Esophagus muscularis mucosa (tissue), 3 donors: Measurements from ENCODE around the gene FZD10.

Experiments
- POLR2A ChIP-seq: fragments of 450-650 bp; IDR thresholded peaks from one replicate; pipeline ENCODE4 v1.6.1; 2017; ENCODE audit warnings: antibody characterized with exemption, moderate library complexity, mild to moderate bottlenecking, low read depth
- POLR2AphosphoS5 ChIP-seq, 2 donors: sonication (generic); formaldehyde crosslinking; IDR thresholded peaks; one replicate each; pipeline ENCODE4 v1.6.1; 2017; ENCODE audit warnings: antibody characterized with exemption in 2 of 2
- TF ChIP-seq, protein P1 (sequence below), 3 experiments: fragments of 200-600 bp in 2 of 3; fragments of 450-650 bp in 1 of 3; sonication (generic) in 2 of 3; IDR thresholded peaks; one replicate each; pipeline ENCODE4 v1.5.1; 2017 to 2019; ENCODE audit warnings: antibody characterized with exemption in 3 of 3, mild to moderate bottlenecking in 2 of 3, moderate library complexity in 1 of 3

DNA sequence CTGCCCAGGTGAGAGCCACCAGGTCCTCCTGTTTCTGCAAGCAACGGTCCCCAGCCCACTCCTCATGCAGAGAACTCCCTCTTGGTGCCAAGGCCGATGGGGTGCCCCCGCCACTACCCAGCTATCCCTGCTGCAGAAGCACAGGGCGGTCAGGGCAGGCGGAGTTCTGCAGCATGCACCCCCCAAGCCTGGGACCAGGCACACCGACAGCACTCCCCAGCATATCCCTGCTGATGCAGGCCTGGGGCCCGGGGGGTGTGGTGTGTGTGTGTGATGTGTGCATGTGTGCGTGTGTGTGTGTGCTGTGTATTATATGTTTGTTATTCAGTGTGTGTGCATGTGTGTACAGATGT, 27.7 kb upstream of the FZD10 start:
- TF ChIP-seq, protein P1, sequence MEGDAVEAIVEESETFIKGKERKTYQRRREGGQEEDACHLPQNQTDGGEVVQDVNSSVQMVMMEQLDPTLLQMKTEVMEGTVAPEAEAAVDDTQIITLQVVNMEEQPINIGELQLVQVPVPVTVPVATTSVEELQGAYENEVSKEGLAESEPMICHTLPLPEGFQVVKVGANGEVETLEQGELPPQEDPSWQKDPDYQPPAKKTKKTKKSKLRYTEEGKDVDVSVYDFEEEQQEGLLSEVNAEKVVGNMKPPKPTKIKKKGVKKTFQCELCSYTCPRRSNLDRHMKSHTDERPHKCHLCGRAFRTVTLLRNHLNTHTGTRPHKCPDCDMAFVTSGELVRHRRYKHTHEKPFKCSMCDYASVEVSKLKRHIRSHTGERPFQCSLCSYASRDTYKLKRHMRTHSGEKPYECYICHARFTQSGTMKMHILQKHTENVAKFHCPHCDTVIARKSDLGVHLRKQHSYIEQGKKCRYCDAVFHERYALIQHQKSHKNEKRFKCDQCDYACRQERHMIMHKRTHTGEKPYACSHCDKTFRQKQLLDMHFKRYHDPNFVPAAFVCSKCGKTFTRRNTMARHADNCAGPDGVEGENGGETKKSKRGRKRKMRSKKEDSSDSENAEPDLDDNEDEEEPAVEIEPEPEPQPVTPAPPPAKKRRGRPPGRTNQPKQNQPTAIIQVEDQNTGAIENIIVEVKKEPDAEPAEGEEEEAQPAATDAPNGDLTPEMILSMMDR (IDR thresholded peaks at IDR 0.05) = no peak
- TF ChIP-seq POLR2A (no peak), POLR2AphosphoS5 (IDR thresholded peaks at IDR 0.05) (no peak)
